Measurements from ENCODE around the gene TTC39B. TPM values are rescaled to one million over a fixed set of nuclear protein-coding genes. Genes with fewer than 3 reads are reported as not detected.

TTC39B gene
- total and polyA plus RNA-seq, 2 of the 8 experiments (the other 6 are each of a cell fraction or from before 2014, with no cell fraction given) = 1.6 to 10.9 TPM

DNA sequence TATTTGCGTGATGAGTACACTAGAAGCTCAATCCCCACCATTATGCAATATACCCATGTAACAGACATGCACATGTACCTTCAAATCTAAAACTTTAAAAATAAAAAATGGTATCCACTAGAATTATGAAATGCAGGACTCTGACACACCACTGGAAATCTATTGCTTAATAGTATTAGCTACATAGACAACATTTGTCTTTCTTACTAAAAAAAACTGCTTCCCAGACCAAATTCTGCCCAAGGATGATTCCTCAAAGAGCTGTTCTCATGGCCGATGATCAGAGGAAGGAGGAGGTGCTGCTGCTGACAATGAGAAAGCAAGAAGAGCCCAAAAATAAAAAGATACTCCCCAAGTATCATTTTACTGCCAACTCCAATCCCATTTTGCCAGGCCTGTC is 67.2 kb downstream of the TTC39B start:
- H2BK120ac ChIP-seq (replicated peaks; ENCODE audit: low read depth, low read length) = no peak overlapping the region
- CTCF ChIA-PET (ENCODE audit: partially characterized antibody) = interaction anchor here (0.6 kb wide), 2 partner anchors 104 to 379 kb away, joined by 3 read pairs; no protein-coding TSS in a partner anchor
- no peak overlapping the region for H4K8ac ChIP-seq (ENCODE audit: extremely low read depth, insufficient read depth, low read length)
- H3K4me1 ChIP-seq (replicated peaks in 1 of 4; ENCODE audit: control insufficient read depth in 3 of 4, insufficient read depth in 4 of 4, low read length in 3 of 4) = peaks cover 0 to 6% (median 0%) of the 10 kb centered on the region in 4 experiments; a peak in 2 of 7 replicates
- POLR2A ChIA-PET (ENCODE audit: partially characterized antibody) = no interaction called here
- H2AFZ ChIP-seq (ENCODE audit: low read length) = no peak overlapping the region
- H3K4me3 ChIP-seq (ENCODE audit: extremely low read depth in 1 of 4, insufficient read depth in 2 of 4, low read depth in 3 of 4, low read length in 4 of 4) = no peak overlapping the region
- no peak overlapping the region for H3K14ac ChIP-seq (ENCODE audit: insufficient read length)
- H3K36me3 ChIP-seq (ENCODE audit: control insufficient read depth in 2 of 4, insufficient read depth in 4 of 4, low read length in 3 of 4) = no peaks in the 10 kb centered on the region
- WGBS, 2 experiments (ENCODE audit: extremely low coverage in 1 of 2, insufficient coverage in 1 of 2, insufficient read length in 1 of 2, insufficient replicate concordance in 2 of 2, low coverage in 1 of 2, low lambda C conversion rate in 2 of 2, missing lambda C conversion rate in 1 of 2) = 81% methylated on average over 2 of the region's 2 CpGs; no CpG with 5 or more reads in 1 of the 2 experiments
- TF ChIP-seq KDM1A (IDR thresholded peaks at IDR 0.05; ENCODE audit: borderline replicate concordance, low read length) = no peak
- no peak for TF ChIP-seq EP300 (IDR thresholded peaks at IDR 0.05; ENCODE audit: borderline replicate concordance in 1 of 2, low read depth in 2 of 2, low read length in 2 of 2)
- TF ChIP-seq RFX5 (IDR thresholded peaks at IDR 0.05; ENCODE audit: borderline replicate concordance, low read depth, low read length) = no peak
- TF ChIP-seq SIRT6 (IDR thresholded peaks at IDR 0.05; ENCODE audit: low read length) = no peak
- no peak for TF ChIP-seq HDAC2 (IDR thresholded peaks at IDR 0.05; ENCODE audit: borderline replicate concordance in 1 of 2, low read depth in 2 of 2, low read length in 2 of 2)
- no peak for TF ChIP-seq SP1 (IDR thresholded peaks at IDR 0.05; ENCODE audit: low read depth, low read length)
- TF ChIP-seq TCF12 (IDR thresholded peaks at IDR 0.05; ENCODE audit: low read depth, low read length) = no peak
- TF ChIP-seq, protein P1, sequence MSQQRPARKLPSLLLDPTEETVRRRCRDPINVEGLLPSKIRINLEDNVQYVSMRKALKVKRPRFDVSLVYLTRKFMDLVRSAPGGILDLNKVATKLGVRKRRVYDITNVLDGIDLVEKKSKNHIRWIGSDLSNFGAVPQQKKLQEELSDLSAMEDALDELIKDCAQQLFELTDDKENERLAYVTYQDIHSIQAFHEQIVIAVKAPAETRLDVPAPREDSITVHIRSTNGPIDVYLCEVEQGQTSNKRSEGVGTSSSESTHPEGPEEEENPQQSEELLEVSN (IDR thresholded peaks at IDR 0.05) = no peak
- no peak for TF ChIP-seq KDM4A (IDR thresholded peaks at IDR 0.05; ENCODE audit: low read depth, low read length, severe bottlenecking)
- no peak for TF ChIP-seq SAP30 (IDR thresholded peaks at IDR 0.05; ENCODE audit: insufficient read depth, insufficient replicate concordance, low read length)
- no peak for FAIRE-seq
- no peaks in the 10 kb centered on the region for H3K23me2 ChIP-seq (ENCODE audit: low read depth, low read length)
- H3K4ac ChIP-seq (replicated peaks; ENCODE audit: insufficient read length, low read depth, low read length) = no peak overlapping the region
- H4K91ac ChIP-seq (replicated peaks; ENCODE audit: insufficient read length, low read length) = no peak overlapping the region
- H3K27me3 ChIP-seq (replicated peaks in 1 of 4; ENCODE audit: control insufficient read depth in 3 of 4, extremely low read depth in 1 of 4, insufficient read depth in 3 of 4, low read length in 3 of 4) = no peaks in the 10 kb centered on the region
- no peak overlapping the region for H3K56ac ChIP-seq (replicated peaks; ENCODE audit: insufficient read length, low read depth, low read length)
- no peak for DNase-seq (ENCODE audit: low read depth in 1 of 2, low spot score in 2 of 2)
- peaks cover 2% of the 10 kb centered on the region; the same call in 1 of the 2 replicates for H3K79me1 ChIP-seq (ENCODE audit: low read depth, low read length)
- no peaks in the 10 kb centered on the region for H3K79me2 ChIP-seq (ENCODE audit: control insufficient read depth in 1 of 2, insufficient read depth in 2 of 2, low read length in 2 of 2)
- no peak overlapping the region for H2AK5ac ChIP-seq (ENCODE audit: low read depth, low read length)
- H2BK15ac ChIP-seq (ENCODE audit: low read length) = no peak overlapping the region
- no peak overlapping the region for H2BK5ac ChIP-seq (ENCODE audit: low read depth, low read length)
- H3K9me3 ChIP-seq (ENCODE audit: insufficient read depth in 2 of 2, low read depth in 1 of 2, low read length in 1 of 2) = no peaks in the 10 kb centered on the region
- no peak overlapping the region for H3K9ac ChIP-seq (replicated peaks in 1 of 4; ENCODE audit: extremely low read depth in 1 of 4, low read depth in 3 of 4, low read length in 3 of 4)
- no peak overlapping the region for H3K18ac ChIP-seq (ENCODE audit: extremely low read depth, low read length)
- H3K4me2 ChIP-seq (ENCODE audit: insufficient read depth in 1 of 2, low read depth in 2 of 2, low read length in 2 of 2) = no peak overlapping the region
- H4K20me1 ChIP-seq (replicated peaks in 1 of 2; ENCODE audit: control insufficient read depth in 1 of 2, insufficient read depth in 2 of 2, low read length in 2 of 2) = no peaks in the 10 kb centered on the region
- H3K27ac ChIP-seq (ENCODE audit: low read depth, low read length) = no peak overlapping the region
- H4K5ac ChIP-seq (ENCODE audit: insufficient read length, low read depth, low read length) = no peak overlapping the region
- H3K23ac ChIP-seq (ENCODE audit: insufficient read length) = no peak overlapping the region
- H2BK20ac ChIP-seq (ENCODE audit: low read length) = no peak overlapping the region
- H2BK12ac ChIP-seq (ENCODE audit: low read depth, low read length) = no peak overlapping the region

All from H1 (cell line).